NB4 (cell line): ENCODE results near the gene COBL.
A peak's percentile ranks its signal among the peaks of the same experiment; 100 is the strongest.

ENCODE experiments used
- DNase-seq: peaks from one replicate; pipeline ENCODE4 v3.0.0; 2010; ENCODE audit warnings: low read depth
- H3K4me3 ChIP-seq: one replicate; pipeline ENCODE4 v1.5.1; 2011; ENCODE audit warnings: mild to moderate bottlenecking, low read depth, low read length, moderate library complexity
- MYC ChIP-seq: IDR thresholded peaks from 2 replicates; pipeline ENCODE4 v1.6.1; 2011; ENCODE audit warnings: low read depth, low read length
- POLR2A ChIP-seq: IDR thresholded peaks from 2 replicates; pipeline ENCODE4 v1.6.1; 2011; ENCODE audit warnings: mild to moderate bottlenecking; ENCODE audit not compliant: insufficient read length; ENCODE audit errors: extremely low read depth
- TF ChIP-seq, protein P1 (sequence below): IDR thresholded peaks from 2 replicates; pipeline ENCODE4 v1.6.1; 2011; ENCODE audit warnings: low read depth, low read length
- TF ChIP-seq, protein P2 (sequence below): IDR thresholded peaks from one replicate; pipeline ENCODE4 v1.5.1; 2012; ENCODE audit warnings: low read depth, low read length

The COBL gene

DNA sequence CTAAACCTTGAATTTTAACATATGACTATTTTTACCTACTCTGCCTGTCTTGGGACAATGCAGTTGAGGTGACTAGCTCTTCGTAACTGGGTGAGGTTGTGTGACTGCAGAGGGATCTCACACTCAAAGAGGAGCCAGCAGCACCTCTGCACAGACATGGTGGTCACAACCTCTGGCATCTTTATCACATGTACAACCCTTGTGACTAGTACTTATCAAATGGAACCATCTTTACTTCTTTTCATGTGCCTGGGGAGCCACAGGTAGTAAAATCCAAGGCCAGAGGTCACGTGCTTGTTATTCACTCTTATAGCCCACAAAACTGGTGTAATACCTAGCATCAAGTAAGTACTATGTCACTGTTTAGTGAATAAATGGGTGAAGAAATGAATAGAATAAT lies 244.3 kb downstream of the COBL start:
- DNase-seq: no peak
- TF ChIP-seq MYC (no peak), POLR2A (no peak)
- TF ChIP-seq, protein P1, sequence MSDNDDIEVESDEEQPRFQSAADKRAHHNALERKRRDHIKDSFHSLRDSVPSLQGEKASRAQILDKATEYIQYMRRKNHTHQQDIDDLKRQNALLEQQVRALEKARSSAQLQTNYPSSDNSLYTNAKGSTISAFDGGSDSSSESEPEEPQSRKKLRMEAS: no peak
- TF ChIP-seq, protein P2, sequence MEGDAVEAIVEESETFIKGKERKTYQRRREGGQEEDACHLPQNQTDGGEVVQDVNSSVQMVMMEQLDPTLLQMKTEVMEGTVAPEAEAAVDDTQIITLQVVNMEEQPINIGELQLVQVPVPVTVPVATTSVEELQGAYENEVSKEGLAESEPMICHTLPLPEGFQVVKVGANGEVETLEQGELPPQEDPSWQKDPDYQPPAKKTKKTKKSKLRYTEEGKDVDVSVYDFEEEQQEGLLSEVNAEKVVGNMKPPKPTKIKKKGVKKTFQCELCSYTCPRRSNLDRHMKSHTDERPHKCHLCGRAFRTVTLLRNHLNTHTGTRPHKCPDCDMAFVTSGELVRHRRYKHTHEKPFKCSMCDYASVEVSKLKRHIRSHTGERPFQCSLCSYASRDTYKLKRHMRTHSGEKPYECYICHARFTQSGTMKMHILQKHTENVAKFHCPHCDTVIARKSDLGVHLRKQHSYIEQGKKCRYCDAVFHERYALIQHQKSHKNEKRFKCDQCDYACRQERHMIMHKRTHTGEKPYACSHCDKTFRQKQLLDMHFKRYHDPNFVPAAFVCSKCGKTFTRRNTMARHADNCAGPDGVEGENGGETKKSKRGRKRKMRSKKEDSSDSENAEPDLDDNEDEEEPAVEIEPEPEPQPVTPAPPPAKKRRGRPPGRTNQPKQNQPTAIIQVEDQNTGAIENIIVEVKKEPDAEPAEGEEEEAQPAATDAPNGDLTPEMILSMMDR: no peak
- H3K4me3 ChIP-seq: no peak overlapping the region

DNA sequence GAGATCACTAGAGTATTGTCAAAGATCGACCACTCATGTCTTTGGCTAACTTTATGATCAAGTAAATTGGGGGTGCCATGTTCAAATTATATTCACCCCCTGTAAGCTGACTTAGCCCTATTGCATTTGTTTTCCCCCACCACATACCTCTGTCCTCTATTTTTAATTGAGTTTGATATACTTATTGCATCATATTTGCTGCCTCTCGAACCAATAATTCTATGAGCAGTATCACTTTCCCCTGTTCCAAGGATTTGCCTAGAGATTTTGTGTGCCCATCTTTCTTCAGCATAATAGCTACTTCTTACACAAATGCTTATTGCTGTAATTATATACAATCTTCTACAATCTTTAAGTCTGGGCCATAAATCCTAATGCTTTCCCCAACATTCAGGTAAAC lies 245.2 kb downstream of the COBL start:
- H3K4me3 ChIP-seq: no peak overlapping the region
- TF ChIP-seq, protein P1: no peak
- TF ChIP-seq, protein P2: no peak
- TF ChIP-seq MYC (no peak), POLR2A (no peak)
- no peak for DNase-seq

DNA sequence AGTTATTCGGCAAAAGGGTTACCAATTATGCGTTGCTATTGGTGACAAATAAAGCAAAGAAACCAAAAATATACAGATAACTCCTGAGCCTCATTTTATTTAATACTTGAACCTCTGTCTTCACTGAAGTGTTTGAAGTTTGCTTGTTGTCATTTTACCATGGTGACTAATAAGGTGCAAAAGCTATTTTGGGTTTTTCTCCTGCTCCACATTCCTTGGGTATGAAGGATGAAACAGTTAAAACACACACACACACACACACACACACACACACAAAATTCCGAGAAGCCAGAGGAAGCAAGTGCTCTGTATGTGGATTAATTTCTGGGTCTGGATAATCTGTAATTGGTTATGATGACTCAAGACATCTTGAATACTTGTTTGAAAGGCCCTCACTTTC lies 246.5 kb downstream of the COBL start:
- DNase-seq: no peak
- TF ChIP-seq, protein P1: no peak
- TF ChIP-seq POLR2A (no peak), MYC (no peak)
- no peak overlapping the region for H3K4me3 ChIP-seq

DNA sequence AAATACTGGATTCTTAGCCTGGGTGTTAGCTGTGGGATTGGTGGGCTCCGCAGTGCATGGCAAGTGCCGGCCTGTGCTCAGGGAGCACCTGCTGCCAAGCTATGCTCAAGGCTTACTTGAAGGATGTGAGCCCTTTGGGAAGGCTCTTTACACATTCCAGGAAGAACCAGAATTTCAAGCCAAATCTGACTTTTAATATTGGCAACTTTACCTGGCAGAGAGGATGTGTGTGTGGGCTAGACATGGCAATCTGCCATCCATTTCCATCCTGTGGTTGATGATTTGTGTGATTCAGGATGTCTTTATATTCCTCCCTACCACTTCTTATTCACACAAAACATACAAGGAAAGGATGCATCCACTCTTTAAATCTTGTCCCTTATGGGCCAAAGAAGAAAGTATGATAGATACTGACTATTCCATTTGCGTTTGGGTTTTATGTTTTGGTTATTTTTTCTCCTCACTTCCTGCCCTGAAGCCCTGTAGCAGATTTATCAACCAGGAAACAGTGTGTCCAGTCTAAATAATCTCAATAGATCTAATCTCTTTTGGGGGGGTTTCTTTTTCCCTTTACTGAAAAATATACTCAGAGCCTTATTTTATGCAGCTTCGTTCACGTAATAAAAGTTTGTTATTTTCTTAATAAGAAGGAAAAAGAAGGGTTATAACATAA lies 247.1 kb downstream of the COBL start:
- no peak overlapping the region for H3K4me3 ChIP-seq
- TF ChIP-seq MYC: no peak
- TF ChIP-seq, protein P1: no peak
- TF ChIP-seq POLR2A: no peak
- TF ChIP-seq, protein P2: no peak
- no peak for DNase-seq

DNA sequence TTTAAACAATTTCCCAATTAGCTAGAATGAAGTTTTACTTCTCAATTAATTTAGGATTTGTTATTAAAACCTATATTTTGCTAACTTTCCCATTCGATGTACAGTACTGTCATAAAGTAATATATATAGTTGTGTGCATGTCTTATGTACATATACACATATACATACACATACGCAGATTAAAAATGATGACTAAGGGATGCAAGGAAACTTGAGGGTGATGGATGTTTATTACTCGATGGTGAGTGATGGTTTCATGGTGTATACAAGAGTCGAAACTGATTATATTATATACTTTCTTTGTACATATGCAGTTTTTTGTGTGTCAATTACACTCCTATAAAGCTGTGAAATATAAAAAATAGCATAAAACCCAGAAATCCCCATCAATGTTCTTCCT lies 248.2 kb downstream of the COBL start:
- TF ChIP-seq, protein P2: no peak
- TF ChIP-seq MYC (no peak), POLR2A (no peak)
- TF ChIP-seq, protein P1: no peak
- H3K4me3 ChIP-seq: no peak overlapping the region

DNA sequence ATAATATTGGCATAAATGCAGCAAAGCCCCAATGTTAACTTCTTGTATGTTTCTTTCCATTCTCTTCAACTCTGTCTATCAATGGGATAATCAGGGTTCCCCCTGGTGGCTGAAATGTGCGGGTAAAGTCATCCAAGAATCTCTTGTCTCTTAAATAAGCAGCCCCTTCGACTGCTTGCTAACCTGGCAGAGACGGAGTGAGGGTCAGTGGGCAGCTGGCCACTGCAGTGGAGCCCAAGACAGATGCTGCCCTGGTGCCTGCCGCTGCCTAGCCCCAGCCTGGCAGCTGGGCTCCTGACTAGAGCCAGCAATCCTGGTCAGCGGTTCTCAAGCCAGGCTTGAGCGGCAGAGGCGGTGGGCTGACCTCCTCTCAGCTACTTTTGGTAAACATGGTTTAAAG lies 248.9 kb downstream of the COBL start:
- peak; percentile 70 for DNase-seq
- no peak overlapping the region for H3K4me3 ChIP-seq
- TF ChIP-seq, protein P1: peak; percentile 22; the same call in 1 of the 2 replicates
- 0 out of 2 replicates have a peak, but pooled peaks have one; percentile 23 for TF ChIP-seq MYC
- TF ChIP-seq POLR2A: no peak
- TF ChIP-seq, protein P2: peak; percentile 83

More for the DNA sequence above, 248.2 kb downstream of the COBL start:
- DNase-seq: no peak
